SH-SY5Y (cell line): ENCODE data around the gene ARHGAP1.

ENCODE experiments used
- GATA2 ChIP-seq: IDR thresholded peaks from 2 replicates; pipeline ENCODE4 v1.6.1; 2011; ENCODE audit warnings: mild to moderate bottlenecking, low read depth, low read length
- GATA3 ChIP-seq: IDR thresholded peaks from 2 replicates; pipeline ENCODE4 v1.6.1; 2011; ENCODE audit warnings: low read depth, mild to moderate bottlenecking, low read length, moderate library complexity

The ARHGAP1 gene

DNA sequence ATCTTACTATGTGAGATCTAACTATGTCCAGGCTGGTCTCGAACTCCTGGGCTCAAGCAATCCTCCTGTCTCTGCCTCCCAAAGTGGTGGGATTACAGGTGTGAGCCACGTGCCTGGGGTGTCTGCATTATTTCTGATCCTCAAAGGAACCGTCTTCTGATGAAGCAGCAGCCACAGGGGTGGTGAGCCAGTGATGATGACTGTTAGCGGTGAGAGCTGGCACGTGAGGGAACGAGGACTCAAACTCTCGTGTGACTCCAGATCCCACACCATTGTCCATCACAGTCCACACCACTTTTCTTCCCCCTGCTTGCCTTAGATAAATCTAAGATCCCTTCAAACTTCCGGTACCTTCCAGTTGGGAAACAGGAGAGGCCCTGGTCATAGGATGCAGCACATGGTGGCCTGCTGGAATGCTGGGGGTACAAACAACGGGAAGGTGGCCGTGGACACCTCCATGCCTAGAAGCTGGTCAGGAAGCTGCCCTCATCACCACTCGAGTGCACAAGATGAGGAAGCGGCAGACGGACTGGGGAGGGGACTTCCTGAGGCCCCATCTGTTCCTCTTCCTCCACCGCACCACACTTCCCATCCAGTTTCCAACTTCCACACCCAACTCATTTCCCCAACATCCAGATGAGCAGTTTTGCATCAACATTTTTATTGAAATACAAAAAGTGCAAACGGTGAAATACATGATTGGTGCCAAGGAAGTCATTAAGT is 23.8 kb downstream of the ARHGAP1 start:
- TF ChIP-seq GATA2: no peak
- no peak for TF ChIP-seq GATA3

DNA sequence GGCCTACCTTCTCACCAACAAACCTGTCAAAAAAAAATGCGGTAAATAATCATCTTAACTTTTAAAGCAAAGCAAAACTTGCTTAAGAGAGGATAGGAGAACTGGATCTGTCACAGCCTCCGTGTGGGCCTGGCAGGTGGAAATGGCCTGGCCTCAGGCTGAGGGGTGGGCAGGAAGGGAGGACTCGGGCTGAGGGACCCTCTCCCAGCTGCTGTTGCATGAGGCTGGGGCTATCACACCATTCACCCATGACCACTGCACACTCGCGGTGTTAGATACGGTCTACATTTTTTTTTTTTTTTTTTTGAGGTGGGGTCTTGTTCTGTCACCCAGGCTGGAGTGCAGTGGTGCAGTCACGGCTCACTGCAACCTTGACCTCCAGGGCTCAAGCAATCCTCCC is 24.5 kb downstream of the ARHGAP1 start:
- TF ChIP-seq GATA3: no peak
- TF ChIP-seq GATA2: no peak

DNA sequence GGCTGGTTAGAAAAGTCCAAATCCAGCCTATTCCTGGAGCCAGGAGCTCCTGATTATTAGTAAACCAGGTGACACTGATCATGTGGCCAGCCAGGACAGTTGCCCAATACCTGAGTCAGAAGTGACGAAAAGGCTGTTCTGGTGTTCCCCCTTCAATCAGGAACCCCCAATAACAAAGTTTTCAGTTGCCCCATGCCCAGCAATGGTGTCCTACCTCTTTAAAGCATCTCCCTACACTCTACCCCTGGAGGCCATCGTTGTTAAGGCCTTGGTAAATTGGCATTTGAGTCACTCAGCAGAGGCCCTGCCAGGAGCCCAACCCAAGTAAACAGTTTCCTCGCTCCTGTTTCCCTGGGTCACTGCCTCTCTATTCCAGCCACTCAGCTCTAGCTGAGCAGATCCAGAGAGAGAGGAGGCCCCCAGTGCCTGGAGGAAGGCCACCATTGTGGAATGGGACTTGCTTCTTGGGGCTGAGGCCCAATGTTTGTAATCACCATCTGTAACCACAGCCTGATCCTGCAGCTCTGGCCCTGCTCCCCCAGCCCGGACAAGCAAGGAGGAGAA is 25.0 kb downstream of the ARHGAP1 start:
- TF ChIP-seq GATA3: no peak
- TF ChIP-seq GATA2: no peak

DNA sequence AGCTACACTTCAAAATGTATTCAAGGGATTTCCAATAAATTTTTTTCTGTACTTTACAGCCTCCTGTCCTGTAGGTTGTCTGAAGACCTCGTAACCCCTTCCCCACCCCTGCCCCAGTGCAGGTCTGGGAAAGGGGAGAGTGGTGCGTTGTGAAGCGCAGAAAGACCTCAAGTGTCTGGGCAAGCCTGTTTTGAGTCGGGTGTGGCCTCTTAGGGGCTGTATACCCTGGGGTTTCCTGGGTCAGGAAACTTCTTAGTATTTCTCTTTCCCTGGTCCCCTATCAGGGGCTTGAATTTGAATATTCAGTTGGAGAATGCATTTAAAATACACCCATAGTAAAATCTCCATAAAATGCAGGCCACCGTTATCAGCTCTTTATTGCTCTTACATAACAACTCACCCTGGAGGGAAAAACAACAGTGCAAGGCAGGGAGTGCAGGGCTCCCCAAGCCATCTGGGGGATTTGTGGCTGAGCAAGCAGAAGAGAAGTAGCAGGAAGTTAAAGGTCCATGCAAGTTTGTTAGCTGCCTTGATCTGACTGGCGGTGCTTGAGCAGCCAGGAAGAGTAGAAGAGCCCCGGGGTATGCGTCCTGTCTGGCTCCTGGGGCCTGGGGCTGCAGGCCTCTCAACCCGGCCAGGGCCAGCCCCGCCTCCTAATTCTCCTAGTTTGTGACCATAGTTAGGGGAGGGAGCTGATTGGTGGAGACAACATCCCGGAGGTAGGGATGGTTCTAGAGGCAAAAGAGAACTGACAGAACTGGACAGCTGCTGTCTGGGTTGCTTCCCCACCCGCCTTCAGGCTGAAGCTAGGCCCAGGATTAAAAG is 25.7 kb downstream of the ARHGAP1 start:
- TF ChIP-seq GATA3 (no peak), GATA2 (no peak)

DNA sequence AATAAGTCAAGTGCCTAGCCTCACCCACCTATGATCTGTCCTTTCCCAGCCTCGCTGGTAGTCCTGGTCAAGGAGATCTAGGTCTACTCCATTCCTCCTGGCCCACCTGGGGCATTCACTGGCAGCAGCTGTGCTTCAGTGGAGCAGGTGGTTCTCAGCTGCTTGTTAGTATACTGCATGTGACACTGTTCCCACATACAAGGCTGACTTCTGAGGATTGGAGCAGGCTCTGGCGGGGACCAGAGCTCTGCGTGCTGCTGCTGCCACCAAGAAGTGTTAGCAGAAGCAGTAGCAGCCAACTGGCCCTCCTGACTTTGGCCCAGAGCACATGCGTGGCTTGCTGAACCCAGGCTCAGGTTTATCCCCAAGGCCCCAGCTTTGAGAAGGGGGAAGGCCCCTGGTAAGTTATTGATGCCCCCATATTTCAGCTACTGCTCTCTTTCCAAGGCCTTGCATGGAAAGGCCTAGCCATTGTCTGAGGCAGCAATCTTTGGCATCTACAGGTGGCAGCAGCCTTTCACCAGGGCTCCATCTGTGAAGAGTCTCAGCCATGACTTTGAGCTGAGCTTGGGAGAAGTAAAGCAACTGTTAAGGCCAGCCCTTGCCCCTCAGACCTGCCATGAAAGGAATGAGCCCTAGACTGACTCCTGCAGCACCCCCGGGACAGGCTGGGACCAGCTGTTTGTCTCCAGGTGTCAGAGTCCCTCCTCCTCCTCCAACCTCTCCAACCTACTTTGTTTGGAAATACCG is 26.5 kb downstream of the ARHGAP1 start:
- no peak for TF ChIP-seq GATA3
- no peak for TF ChIP-seq GATA2

- no peak for TF ChIP-seq GATA3
Measured at GRCh38 chr11:46672381-46672839, 28.0 kb downstream of the ARHGAP1 start.

DNA sequence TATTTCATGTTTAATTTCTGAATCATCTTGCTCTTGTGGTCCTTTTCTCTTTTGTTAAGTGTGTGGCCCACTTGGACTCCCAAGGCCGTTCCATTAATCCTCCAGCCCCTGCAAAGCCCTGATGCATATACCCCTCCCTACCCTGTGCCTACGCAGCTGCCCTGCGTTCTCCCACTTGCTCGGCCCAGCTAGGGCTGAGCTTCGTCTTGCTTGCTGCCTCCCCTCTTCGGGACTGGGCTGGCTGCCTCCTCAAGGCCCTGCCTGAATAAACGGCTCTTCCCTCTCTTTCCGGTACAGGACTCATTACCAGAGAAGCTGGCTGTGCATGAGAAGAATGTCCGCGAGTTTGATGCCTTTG is 28.5 kb downstream of the ARHGAP1 start:
- TF ChIP-seq GATA3 (no peak), GATA2 (no peak)

GRCh38 chr11:46669711-46670139 is 30.7 kb downstream of the ARHGAP1 start:
- TF ChIP-seq GATA3 (no peak), GATA2 (no peak)

GRCh38 chr11:46668480-46669085 is 31.8 kb downstream of the ARHGAP1 start:
- TF ChIP-seq GATA3: no peak
- no peak for TF ChIP-seq GATA2

GRCh38 chr11:46667043-46667481 is 33.4 kb downstream of the ARHGAP1 start:
- no peak for TF ChIP-seq GATA3
- no peak for TF ChIP-seq GATA2

DNA sequence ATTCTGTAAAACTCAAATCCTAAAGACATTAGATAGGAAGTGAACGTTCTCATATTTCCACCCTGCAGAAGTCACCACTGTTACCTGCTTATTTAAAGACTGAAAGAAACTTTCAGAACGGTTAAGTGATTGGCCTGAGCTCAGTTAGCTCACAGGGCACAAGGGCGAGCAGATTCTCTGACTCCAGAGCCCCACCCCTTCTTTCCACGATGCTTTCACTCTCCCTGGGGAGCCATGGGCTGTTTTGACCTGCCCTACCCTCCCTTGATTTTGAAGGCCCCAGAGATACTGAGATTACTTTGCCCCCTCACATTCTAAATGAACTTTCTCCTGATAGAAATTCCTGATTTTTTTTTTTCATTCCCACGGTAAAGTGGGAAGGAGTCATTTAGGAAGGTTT is 33.9 kb downstream of the ARHGAP1 start:
- TF ChIP-seq GATA2 (no peak), GATA3 (no peak)

GRCh38 chr11:46665356-46665755 is 35.1 kb downstream of the ARHGAP1 start:
- TF ChIP-seq GATA2: no peak
- TF ChIP-seq GATA3: no peak

DNA sequence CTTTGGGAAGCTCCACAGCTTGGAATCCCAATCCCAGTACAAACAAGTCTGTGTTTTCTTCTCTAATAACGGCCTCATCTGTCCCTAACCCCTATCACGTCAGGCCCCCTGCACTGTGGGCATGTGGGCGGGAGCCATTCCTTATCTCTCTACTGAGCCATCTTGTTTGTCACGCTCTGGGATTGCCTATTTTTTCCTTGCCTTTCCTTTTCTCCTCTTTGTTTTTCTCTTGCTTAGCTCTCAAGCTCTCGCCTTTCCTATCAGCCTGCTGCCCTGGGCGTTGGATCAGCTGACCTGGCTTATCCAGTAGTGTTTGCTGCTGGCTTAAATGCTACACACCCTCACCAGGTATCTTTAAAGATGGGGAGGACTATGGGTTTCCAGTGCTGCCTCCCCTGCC is 35.8 kb downstream of the ARHGAP1 start:
- no peak for TF ChIP-seq GATA2
- no peak for TF ChIP-seq GATA3

GRCh38 chr11:46663277-46663940 is 37.0 kb downstream of the ARHGAP1 start:
- TF ChIP-seq GATA2 (no peak), GATA3 (no peak)

DNA sequence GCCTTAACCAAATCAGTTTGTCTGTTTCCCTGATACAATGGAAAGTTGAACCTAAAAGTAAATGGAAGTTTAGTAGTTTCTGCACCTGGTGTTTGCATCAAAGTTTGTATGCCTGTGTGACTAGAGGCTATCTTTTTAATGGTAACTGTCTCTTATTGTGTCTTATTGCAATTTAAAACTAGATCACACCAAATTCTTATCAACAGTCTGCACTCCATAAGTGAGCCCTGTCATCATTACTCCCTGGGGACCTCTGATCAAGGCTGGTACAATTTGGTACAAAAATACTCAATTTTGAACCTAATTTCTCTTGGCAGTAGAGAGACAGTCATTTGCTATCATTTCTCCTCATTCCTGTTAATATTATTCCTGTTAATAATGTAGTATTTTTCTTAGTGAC is 38.1 kb downstream of the ARHGAP1 start:
- TF ChIP-seq GATA2 (no peak), GATA3 (no peak)
